K562 (cell line): ENCODE data around the gene SF3B1. TPM values are rescaled to one million over a fixed set of nuclear protein-coding genes. Genes with fewer than 3 reads are reported as not detected.
"Not testable (repeated sequence)": the region's sequence is repeated elsewhere in the genome, so short reads cannot be mapped to it uniquely, and the experiment has no call there.

Experiments
- ATAC-seq: fragments of 200-7000 bp; cut with Tn5 transposase; 3 replicates; pipeline ENCODE4 v1.9.1; 2020; ENCODE audit warnings: moderate library complexity
- BruUV-seq: library from RNA; stranded (reverse); fragments of 400-500 nt; replicated peaks from 2 replicates; lab custom pipeline; 2021; lab: Mats Ljungman, UMichigan
- CTCF ChIA-PET: fragments of 300-600 bp; formaldehyde crosslinking; extraction: SDS; loops from one replicate; lab custom pipeline; 2021; ENCODE audit warnings: low intra/inter-chr PET ratio; lab: Yijun Ruan, JAX
- POLR2A ChIA-PET: fragments of 300-600, 350-650 bp; sonication (Branson Sonifier 250); formaldehyde crosslinking; extraction: SDS; loops from one replicate; lab custom pipeline; 2021; ENCODE audit warnings: antibody characterized with exemption, inconsistent platforms; lab: Yijun Ruan, JAX
- DNase-seq, 4 experiments: peaks; one replicate each; pipeline versions ENCODE4 v3.0.0 to v3.0.0-alpha.2; 2011 to 2018; ENCODE audit warnings: low spot score in 3 of 4, mixed read lengths in 3 of 4; ENCODE audit errors: extremely low read depth in 1 of 4
- FAIRE-seq: peaks from 2 replicates; lab custom pipeline; 2011; peaks lifted over from hg19 to GRCh38; lab: Jason Lieb, UNC
- H2AFZ ChIP-seq: 2 replicates; pipeline ENCODE4 v1.6.0; 2011; ENCODE audit warnings: low read depth, low read length, control low read depth, inconsistent platforms
- H3K27ac ChIP-seq: fragments of 200-600 bp; 3 replicates; pipeline ENCODE4 v1.8.0; 2011; ENCODE audit warnings: low read depth, mild to moderate bottlenecking, control low read depth, inconsistent platforms, low read length, moderate library complexity, mixed read lengths; ENCODE audit errors: extremely low read depth
- H3K27me3 ChIP-seq, 2 experiments: fragments of 300-600 bp in 1 of 2; 2 replicates in 1 of 2; 3 replicates in 1 of 2; pipeline versions ENCODE4 v1.6.0 to v1.8.0; 2011; ENCODE audit warnings: inconsistent platforms in 2 of 2, low read length in 2 of 2, mild to moderate bottlenecking in 1 of 2, mixed read lengths in 1 of 2, moderate library complexity in 1 of 2; ENCODE audit not compliant: control insufficient read depth in 2 of 2, insufficient read depth in 2 of 2
- H3K36me3 ChIP-seq: fragments of 300-600 bp; 3 replicates; pipeline ENCODE4 v1.8.0; 2011; ENCODE audit warnings: mild to moderate bottlenecking, low read length, inconsistent platforms; ENCODE audit not compliant: control insufficient read depth, insufficient read depth
- H3K4me1 ChIP-seq, 2 experiments: fragments of 200-600 bp in 1 of 2; replicated peaks in 1 of 2; 2 replicates in 1 of 2; 3 replicates in 1 of 2; pipeline versions ENCODE4 v1.5.1 to v1.8.0; 2011; ENCODE audit warnings: inconsistent platforms in 2 of 2, low read length in 2 of 2, mild to moderate bottlenecking in 1 of 2, mixed read lengths in 1 of 2, moderate library complexity in 1 of 2; ENCODE audit not compliant: control insufficient read depth in 2 of 2, insufficient read depth in 2 of 2
- H3K4me2 ChIP-seq: 2 replicates; pipeline ENCODE4 v1.6.1; 2011; ENCODE audit warnings: low read length, control low read depth, inconsistent platforms, mixed read lengths; ENCODE audit not compliant: insufficient read depth
- H3K4me3 ChIP-seq: fragments of 200-600 bp; sonication (generic), shearing (Covaris generic); 2 replicates; pipeline ENCODE4 v1.5.1; 2016; ENCODE audit warnings: control low read depth, inconsistent platforms
- H3K79me2 ChIP-seq: fragments of 200-600 bp; 3 replicates; pipeline ENCODE4 v1.8.0; 2011; ENCODE audit warnings: low read length, inconsistent platforms; ENCODE audit not compliant: control insufficient read depth, insufficient read depth
- H3K9ac ChIP-seq, 2 experiments: 2 replicates each; pipeline versions ENCODE4 v1.6.0 to v1.6.1; 2011; ENCODE audit warnings: low read depth in 2 of 2, low read length in 2 of 2, control low read depth in 1 of 2, inconsistent platforms in 1 of 2, mild to moderate bottlenecking in 1 of 2, mixed read lengths in 1 of 2; ENCODE audit not compliant: insufficient read depth in 1 of 2
- H3K9me1 ChIP-seq: one replicate; pipeline ENCODE4 v1.6.0; 2011; ENCODE audit warnings: inconsistent platforms, mild to moderate bottlenecking, low read length, moderate library complexity; ENCODE audit not compliant: control insufficient read depth, insufficient read depth
- H3K9me3 ChIP-seq: replicated peaks from 2 replicates; pipeline ENCODE4 v1.5.1; 2011; ENCODE audit warnings: low read depth, low read length, inconsistent platforms; ENCODE audit not compliant: control insufficient read depth, insufficient read depth
- H4K20me1 ChIP-seq: replicated peaks from 2 replicates; pipeline ENCODE4 v1.6.1; 2011; ENCODE audit warnings: low read length, inconsistent platforms, mixed read lengths; ENCODE audit not compliant: control insufficient read depth, insufficient read depth
- CREBBP ChIP-seq: IDR thresholded peaks from one replicate; pipeline ENCODE4 v1.6.1; 2012; ENCODE audit warnings: low read depth, mild to moderate bottlenecking, control low read depth, inconsistent platforms, low read length
- CXXC5 ChIP-seq: fragments of 250-450 bp; sonication (Bioruptor Pico); IDR thresholded peaks from 2 replicates; pipeline ENCODE4 v1.8.0; 2022; ENCODE audit warnings: inconsistent platforms, mild to moderate bottlenecking, moderate library complexity
- FOXA1 ChIP-seq: fragments of 450-650 bp; IDR thresholded peaks from 2 replicates; pipeline ENCODE4 v1.6.1; 2016; ENCODE audit warnings: mild to moderate bottlenecking, borderline replicate concordance
- HSF4 ChIP-seq: fragments of 250-450 bp; sonication (Bioruptor Pico); IDR thresholded peaks from 2 replicates; pipeline ENCODE4 v2.1.2; 2022; ENCODE audit warnings: mild to moderate bottlenecking, moderate library complexity, borderline replicate concordance
- MXI1 ChIP-seq: IDR thresholded peaks from 2 replicates; pipeline ENCODE4 v1.6.1; 2011; ENCODE audit warnings: low read depth, mild to moderate bottlenecking, improper control_type of control experiment, low read length
- MYNN ChIP-seq, 2 experiments: sonication (generic); formaldehyde crosslinking in 1 of 2; IDR thresholded peaks; 2 replicates each; pipeline versions ENCODE4 v1.5.0 to v1.6.1; 2016 to 2020; ENCODE audit warnings: antibody characterized with exemption in 1 of 2, missing genetic modification reagents in 1 of 2
- PURB ChIP-seq: sonication (generic); formaldehyde crosslinking; IDR thresholded peaks from 2 replicates; pipeline ENCODE4 v1.9.0; 2021; ENCODE audit warnings: low read depth, mild to moderate bottlenecking, missing genetic modification reagents
- RBM25 ChIP-seq: fragments of 200-400 bp; formaldehyde crosslinking; IDR thresholded peaks from 2 replicates; pipeline ENCODE4 v1.6.1; 2018; ENCODE audit warnings: low read length, low read depth, moderate library complexity; ENCODE audit not compliant: severe bottlenecking
- SMAD1 ChIP-seq: fragments of 150-350 bp; IDR thresholded peaks from 2 replicates; pipeline ENCODE4 v1.6.1; 2014; ENCODE audit warnings: low read length, low read depth; ENCODE audit not compliant: partially characterized antibody
- U2AF2 ChIP-seq: fragments of 200-400 bp; formaldehyde crosslinking; optimal IDR thresholded peaks from 2 replicates; pipeline ENCODE3; 2017; ENCODE audit warnings: low read depth, mild to moderate bottlenecking, low read length
- ZNF165 ChIP-seq: fragments of 250-450 bp; sonication (Bioruptor Pico); IDR thresholded peaks from 2 replicates; pipeline ENCODE4 v1.4.0; 2020; ENCODE audit warnings: borderline replicate concordance
- ZNF668 ChIP-seq: fragments of 250-450 bp; sonication (Bioruptor Pico); IDR thresholded peaks from 2 replicates; pipeline ENCODE4 v1.8.0; 2022; ENCODE audit warnings: mild to moderate bottlenecking, inconsistent platforms
- WGBS: fragments of 100-300 bp; shearing (Covaris generic); methylation state at CpG from one replicate; pipeline ENCODE4 v1.1.6; 2016; ENCODE audit warnings: low coverage, mixed read lengths; ENCODE audit not compliant: insufficient coverage; ENCODE audit errors: missing lambda C conversion rate; 5-methylcytosine and 5-hydroxymethylcytosine counted together
- in situ Hi-C: fragments of 300-500 bp; cut with MboI; formaldehyde crosslinking; loops from 4 replicates; pipeline ENCODE4 v1.15.0; 2018; ENCODE audit warnings: inconsistent platforms, mixed read lengths
- intact Hi-C: fragments of 100-400 bp; cut with micrococcal nuclease; formaldehyde crosslinking; loops from 2 replicates; pipeline ENCODE4 v1.14.2; 2022
- polyA plus RNA-seq, 8 experiments: library from polyadenylated mRNA; depleted of rRNA in 4 of 8; stranded (reverse) in 5 of 8; unstranded in 3 of 8; fragments of >200 nt; fragmentation: Nextera tagmentation in 2 of 8; fragmentation: Illumina TruSeq in 1 of 8; extraction: Ambion mirVana in 2 of 8; extraction: Trizol in 1 of 8; gene quantifications; 2 replicates each; pipeline versions ENCODE4 v1.2.1 to v1.2.3, GENCODE V29; 2011 to 2014; ENCODE audit warnings: inconsistent platforms in 1 of 8, missing spikeins in 1 of 8
- total RNA-seq, 7 experiments: library from RNA; depleted of rRNA in 6 of 7; stranded (reverse); fragments of >200 nt in 6 of 7; fragmentation: Illumina TruSeq in 2 of 7; extraction: Trizol in 2 of 7; gene quantifications; 2 replicates each; pipeline versions ENCODE4 v1.2.1 to v1.2.3, GENCODE V29; 2011 to 2021; ENCODE audit warnings: low replicate concordance in 1 of 7
- TF ChIP-seq, protein P1 (sequence below): fragments of 250-450 bp; sonication (Bioruptor Pico); IDR thresholded peaks from 2 replicates; pipeline ENCODE4 v1.4.0; 2020; ENCODE audit warnings: mild to moderate bottlenecking, moderate library complexity

SF3B1 gene
- total and polyA plus RNA-seq, 9 of the 15 experiments (the other 6 are each of a cell fraction or from before 2014, with no cell fraction given) = 96.2 to 377 (median 177) TPM

- BruUV-seq, H2AFZ ChIP-seq, in situ Hi-C loops, H3K4me3 ChIP-seq, H4K20me1 ChIP-seq, intact Hi-C loops, H3K4me2 ChIP-seq, ATAC-seq, DNase-seq, H3K9me1 ChIP-seq, H3K27me3 ChIP-seq, H3K9ac ChIP-seq, H3K4me1 ChIP-seq, FAIRE-seq, H3K9me3 ChIP-seq, H3K79me2 ChIP-seq, H3K27ac ChIP-seq: not testable (repeated sequence)
- ChIA-PET POLR2A (interaction anchor here (0.6 to 1.8 kb wide), 3 partner anchors 12 to 14 kb away, joined by 4 to 10 read pairs (median 7); no protein-coding TSS in a partner anchor), CTCF (interaction anchor here (0.6 kb wide), 1 partner anchor 14 kb away, joined by 3 read pairs; no protein-coding TSS in a partner anchor)
- H3K36me3 ChIP-seq = peaks cover 32% of the 10 kb centered on the region
- WGBS = 93% methylated on average over 3 of the region's 3 CpGs
Observed at GRCh38 chr2:197484248-197484647, 49.4 kb upstream of the SF3B1 start.

GRCh38 chr2:197480165-197481036, 45.6 kb upstream of the SF3B1 start:
- Histone ChIP-seq H3K4me2 (no peak overlapping the region), H3K36me3 (peaks cover 5% of the 10 kb centered on the region; the same call in 2 of the 3 replicates), H3K9me1 (no peaks in the 10 kb centered on the region), H3K27me3 (no peaks in the 10 kb centered on the region), H2AFZ (no peak overlapping the region), H3K79me2 (no peaks in the 10 kb centered on the region), H3K4me3 (no peak overlapping the region), H3K27ac (no peak overlapping the region), H3K9me3 (no peaks in the 10 kb centered on the region; the same call in 1 of the 2 replicates), H4K20me1 (no peaks in the 10 kb centered on the region), H3K9ac (no peak overlapping the region), H3K4me1 (peaks cover 4 to 20% of the 10 kb centered on the region in 2 experiments; a peak in 3 of 5 replicates)
- 88% methylated on average over 8 of the region's 9 CpGs for WGBS
- DNase-seq (no peak), ATAC-seq (no peak), FAIRE-seq (no peak)
- in situ Hi-C loops = no loop called here
- intact Hi-C loops = no loop called here
- ChIA-PET POLR2A (interaction anchor here (1.5 kb wide), 1 partner anchor 11 kb away, joined by 5 read pairs; no protein-coding TSS in a partner anchor), CTCF (no interaction called here)
- BruUV-seq = TSS peak; percentile 15
- TF ChIP-seq CXXC5 (CRISPR knock-in tag) (no peak), ZNF165 (CRISPR knock-in tag) (no peak), MYNN (IDR thresholded peaks at IDR 0.05) (no peak), MYNN (CRISPR knock-in tag; IDR thresholded peaks at IDR 0.05) (no peak), FOXA1 (no peak), HSF4 (no peak), MXI1 (no peak), ZNF668 (CRISPR knock-in tag) (no peak), SMAD1 (no peak), PURB (CRISPR knock-in tag) (no peak), CREBBP (no peak), RBM25 (no peak), U2AF2 (no peak)
- TF ChIP-seq, protein P1, sequence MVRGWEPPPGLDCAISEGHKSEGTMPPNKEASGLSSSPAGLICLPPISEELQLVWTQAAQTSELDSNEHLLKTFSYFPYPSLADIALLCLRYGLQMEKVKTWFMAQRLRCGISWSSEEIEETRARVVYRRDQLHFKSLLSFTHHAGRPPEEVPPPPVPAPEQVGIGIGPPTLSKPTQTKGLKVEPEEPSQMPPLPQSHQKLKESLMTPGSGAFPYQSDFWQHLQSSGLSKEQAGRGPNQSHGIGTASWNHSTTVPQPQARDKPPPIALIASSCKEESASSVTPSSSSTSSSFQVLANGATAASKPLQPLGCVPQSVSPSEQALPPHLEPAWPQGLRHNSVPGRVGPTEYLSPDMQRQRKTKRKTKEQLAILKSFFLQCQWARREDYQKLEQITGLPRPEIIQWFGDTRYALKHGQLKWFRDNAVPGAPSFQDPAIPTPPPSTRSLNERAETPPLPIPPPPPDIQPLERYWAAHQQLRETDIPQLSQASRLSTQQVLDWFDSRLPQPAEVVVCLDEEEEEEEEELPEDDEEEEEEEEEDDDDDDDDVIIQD (CRISPR knock-in tag) = no peak
